Breast epithelium (tissue), 3 donors: Measurements from ENCODE around the gene OR2V1.

Experiments
- CTCF ChIP-seq, 3 donors: fragments of 450-650 bp; IDR thresholded peaks; one replicate each; pipeline ENCODE4 v1.5.1; 2016 to 2017; ENCODE audit warnings: antibody characterized with exemption in 3 of 3, mild to moderate bottlenecking in 3 of 3, moderate library complexity in 3 of 3
- POLR2A ChIP-seq: fragments of 450-650 bp; IDR thresholded peaks from one replicate; pipeline ENCODE4 v1.6.1; 2016; ENCODE audit warnings: antibody characterized with exemption, mild to moderate bottlenecking, moderate library complexity
- POLR2AphosphoS5 ChIP-seq, 3 donors: sonication (generic); formaldehyde crosslinking; IDR thresholded peaks; one replicate each; pipeline ENCODE4 v1.6.1; 2017; ENCODE audit warnings: antibody characterized with exemption in 3 of 3

GRCh38 chr5:181112476-181112875, 18.5 kb downstream of the OR2V1 start:
- TF ChIP-seq CTCF (IDR thresholded peaks at IDR 0.05) (no peak), POLR2A (no peak), POLR2AphosphoS5 (IDR thresholded peaks at IDR 0.05) (no peak)
